BLaER1 (cell line): ENCODE data around the gene SRA1.
"Not testable (repeated sequence)": the region's sequence is repeated elsewhere in the genome, so short reads cannot be mapped to it uniquely, and the experiment has no call there.

Experiments
- H3K27ac ChIP-seq: shearing (Covaris generic); formaldehyde crosslinking; 2 replicates; pipeline ENCODE4 v1.8.1; 2022
- H3K27me3 ChIP-seq: shearing (Covaris generic); formaldehyde crosslinking; 2 replicates; pipeline ENCODE4 v1.8.1; 2022
- H3K36me3 ChIP-seq: shearing (Covaris generic); formaldehyde crosslinking; 2 replicates; pipeline ENCODE4 v1.8.1; 2022
- H3K4me1 ChIP-seq: shearing (Covaris generic); formaldehyde crosslinking; 2 replicates; pipeline ENCODE4 v1.8.1; 2022
- H3K4me2 ChIP-seq: shearing (Covaris generic); formaldehyde crosslinking; 2 replicates; pipeline ENCODE4 v1.8.1; 2022
- H3K4me3 ChIP-seq: shearing (Covaris generic); formaldehyde crosslinking; 2 replicates; pipeline ENCODE4 v1.8.1; 2022
- H3K9ac ChIP-seq: shearing (Covaris generic); formaldehyde crosslinking; 2 replicates; pipeline ENCODE4 v1.8.1; 2022
- H3K9me3 ChIP-seq: shearing (Covaris generic); formaldehyde crosslinking; 2 replicates; pipeline ENCODE4 v1.8.1; 2022
- H4K20me1 ChIP-seq: shearing (Covaris generic); formaldehyde crosslinking; 2 replicates; pipeline ENCODE4 v1.8.1; 2022
- Cebpa-rat ChIP-seq: shearing (Covaris generic); IDR thresholded peaks from 2 replicates; pipeline ENCODE4 v1.8.1; 2022

SRA1 gene

GRCh38 chr5:140557136-140557805 is at the start of gene SRA1:
Gene SRA1 (minus strand): TSS chr5:140557473. CDS start chr5:140557452, 21 bp downstream.
- no peaks in the 10 kb centered on the region for H3K9me3 ChIP-seq

GRCh38 chr5:140607031-140607430 is 49.8 kb upstream of the SRA1 start:
- no peak for TF ChIP-seq Cebpa-rat
- H3K36me3 ChIP-seq: no peaks in the 10 kb centered on the region
- H3K4me3 ChIP-seq: no peak overlapping the region
- H3K9me3 ChIP-seq: no peaks in the 10 kb centered on the region
- peaks cover 31% of the 10 kb centered on the region for H3K4me1 ChIP-seq
- no peak overlapping the region for H3K27ac ChIP-seq
- no peaks in the 10 kb centered on the region for H4K20me1 ChIP-seq
- H3K27me3 ChIP-seq: no peaks in the 10 kb centered on the region
- H3K4me2 ChIP-seq: no peak overlapping the region
- H3K9ac ChIP-seq: no peak overlapping the region

More at GRCh38 chr5:140557136-140557805, at the start of gene SRA1:
- TF ChIP-seq Cebpa-rat: no peak
- Histone ChIP-seq H4K20me1 (peaks cover 5% of the 10 kb centered on the region; the same call in 1 of the 2 replicates), H3K9ac (peak within 1 kb of the TSS; percentile 92), H3K36me3 (0 out of 2 replicates have a peak, but pooled peaks cover 6% of the 10 kb centered on the region), H3K4me2 (peak within 1 kb of the TSS; percentile 91), H3K27me3 (no peaks in the 10 kb centered on the region), H3K27ac (peak within 1 kb of the TSS; percentile 93), H3K4me1 (peaks cover 21% of the 10 kb centered on the region), H3K4me3 (peak within 1 kb of the TSS; percentile 88)

GRCh38 chr5:140605879-140606278 is 48.6 kb upstream of the SRA1 start:
- no peaks in the 10 kb centered on the region for H4K20me1 ChIP-seq
- no peak overlapping the region for H3K4me2 ChIP-seq
- H3K4me1 ChIP-seq: peaks cover 19% of the 10 kb centered on the region
- H3K36me3 ChIP-seq: no peaks in the 10 kb centered on the region
- H3K9me3 ChIP-seq: no peaks in the 10 kb centered on the region
- H3K27ac ChIP-seq: no peak overlapping the region
- TF ChIP-seq Cebpa-rat: no peak
- no peak overlapping the region for H3K4me3 ChIP-seq
- H3K9ac ChIP-seq: no peak overlapping the region
- no peaks in the 10 kb centered on the region for H3K27me3 ChIP-seq

- Histone ChIP-seq H4K20me1 (no peaks in the 10 kb centered on the region), H3K4me3 (no peak overlapping the region), H3K9me3 (no peaks in the 10 kb centered on the region), H3K9ac (no peak overlapping the region), H3K36me3 (no peaks in the 10 kb centered on the region), H3K4me1 (no peaks in the 10 kb centered on the region), H3K4me2 (no peak overlapping the region), H3K27ac (no peak overlapping the region), H3K27me3 (no peaks in the 10 kb centered on the region)
- TF ChIP-seq Cebpa-rat: no peak
Measured at GRCh38 chr5:140603734-140604133, 46.5 kb upstream of the SRA1 start.

GRCh38 chr5:140603446-140603698 is 46.1 kb upstream of the SRA1 start:
- H3K4me1 ChIP-seq, H3K36me3 ChIP-seq, H3K9me3 ChIP-seq, H3K27ac ChIP-seq, H3K4me2 ChIP-seq, H3K27me3 ChIP-seq, H3K4me3 ChIP-seq, H3K9ac ChIP-seq, H4K20me1 ChIP-seq: not testable (repeated sequence)

GRCh38 chr5:140602147-140602546 is 44.9 kb upstream of the SRA1 start:
- Histone ChIP-seq H3K4me2 (no peak overlapping the region), H3K36me3 (no peaks in the 10 kb centered on the region), H3K27me3 (no peaks in the 10 kb centered on the region), H3K9ac (no peak overlapping the region), H3K27ac (no peak overlapping the region), H3K9me3 (no peaks in the 10 kb centered on the region), H3K4me3 (no peak overlapping the region), H3K4me1 (no peaks in the 10 kb centered on the region), H4K20me1 (no peaks in the 10 kb centered on the region)
- TF ChIP-seq Cebpa-rat: no peak

GRCh38 chr5:140600096-140600495 is 42.8 kb upstream of the SRA1 start:
- Histone ChIP-seq H3K36me3 (no peaks in the 10 kb centered on the region), H3K4me3 (no peak overlapping the region), H3K27me3 (no peaks in the 10 kb centered on the region), H3K9ac (no peak overlapping the region), H3K27ac (no peak overlapping the region), H3K9me3 (no peaks in the 10 kb centered on the region), H4K20me1 (no peaks in the 10 kb centered on the region), H3K4me2 (no peak overlapping the region), H3K4me1 (no peaks in the 10 kb centered on the region)
- TF ChIP-seq Cebpa-rat: no peak

- no peak for TF ChIP-seq Cebpa-rat
- H3K4me1 ChIP-seq: no peaks in the 10 kb centered on the region
- no peak overlapping the region for H3K4me2 ChIP-seq
- no peak overlapping the region for H3K4me3 ChIP-seq
- H3K27ac ChIP-seq: no peak overlapping the region
- no peak overlapping the region for H3K9ac ChIP-seq
- H3K9me3 ChIP-seq: no peaks in the 10 kb centered on the region
- H3K36me3 ChIP-seq: no peaks in the 10 kb centered on the region
- no peaks in the 10 kb centered on the region for H3K27me3 ChIP-seq
- H4K20me1 ChIP-seq: no peaks in the 10 kb centered on the region
Measured at GRCh38 chr5:140598836-140599235, 41.6 kb upstream of the SRA1 start.

- Histone ChIP-seq H3K4me3 (no peak overlapping the region), H3K9ac (no peak overlapping the region), H3K36me3 (no peaks in the 10 kb centered on the region), H4K20me1 (no peaks in the 10 kb centered on the region), H3K4me1 (no peaks in the 10 kb centered on the region), H3K27ac (no peak overlapping the region), H3K4me2 (no peak overlapping the region), H3K9me3 (no peaks in the 10 kb centered on the region), H3K27me3 (no peaks in the 10 kb centered on the region)
- TF ChIP-seq Cebpa-rat: no peak
Measured at GRCh38 chr5:140596321-140596741, 39.1 kb upstream of the SRA1 start.

- Histone ChIP-seq H3K27me3 (no peaks in the 10 kb centered on the region), H3K9ac (no peak overlapping the region), H3K4me2 (no peak overlapping the region), H3K27ac (no peak overlapping the region), H4K20me1 (no peaks in the 10 kb centered on the region), H3K4me3 (no peak overlapping the region), H3K36me3 (no peaks in the 10 kb centered on the region), H3K9me3 (no peaks in the 10 kb centered on the region), H3K4me1 (no peaks in the 10 kb centered on the region)
- no peak for TF ChIP-seq Cebpa-rat
Measured at GRCh38 chr5:140595538-140596300, 38.4 kb upstream of the SRA1 start.
